Left kidney (tissue), 2 donors: Measurements from ENCODE around the gene BMPR1B. TPM values are rescaled to one million over a fixed set of nuclear protein-coding genes. Genes with fewer than 3 reads are reported as not detected.
A peak's percentile ranks its signal among the peaks of the same experiment; 100 is the strongest.

Source experiments
- DNase-seq: peaks from one replicate; pipeline ENCODE4 v3.0.0-alpha.2; 2013
- polyA plus RNA-seq: library from polyadenylated mRNA; unstranded; fragments of 120-200 nt; gene quantifications from one replicate; pipeline ENCODE4 v1.2.1, GENCODE V29; 2013; ENCODE audit not compliant: insufficient read length

BMPR1B gene
- polyA plus RNA-seq, 1 donor = 22.7 TPM

GRCh38 chr4:95190751-95191436 is 433.1 kb downstream of the BMPR1B start:
- DNase-seq = peak; percentile 18

DNA sequence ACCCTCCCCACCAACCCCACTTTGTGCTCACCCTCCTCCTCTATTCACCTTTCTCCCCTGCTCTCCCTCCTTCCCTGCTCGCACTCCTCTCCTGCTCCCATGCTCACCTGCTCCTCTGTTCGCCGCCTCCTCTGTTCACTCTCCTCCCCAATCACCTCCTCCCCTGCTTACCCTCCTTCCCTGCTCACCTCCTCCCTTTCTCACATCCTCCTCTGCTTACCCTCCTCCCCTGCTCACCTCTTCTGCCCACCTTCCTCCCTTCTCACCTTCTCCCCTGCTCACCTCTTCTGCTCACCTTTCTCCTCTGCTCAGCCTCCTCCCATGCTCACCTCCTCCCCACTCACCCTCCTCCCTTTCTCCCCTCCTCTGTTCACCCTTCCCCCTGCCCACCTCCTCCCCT is 433.8 kb downstream of the BMPR1B start:
- DNase-seq = no peak

DNA sequence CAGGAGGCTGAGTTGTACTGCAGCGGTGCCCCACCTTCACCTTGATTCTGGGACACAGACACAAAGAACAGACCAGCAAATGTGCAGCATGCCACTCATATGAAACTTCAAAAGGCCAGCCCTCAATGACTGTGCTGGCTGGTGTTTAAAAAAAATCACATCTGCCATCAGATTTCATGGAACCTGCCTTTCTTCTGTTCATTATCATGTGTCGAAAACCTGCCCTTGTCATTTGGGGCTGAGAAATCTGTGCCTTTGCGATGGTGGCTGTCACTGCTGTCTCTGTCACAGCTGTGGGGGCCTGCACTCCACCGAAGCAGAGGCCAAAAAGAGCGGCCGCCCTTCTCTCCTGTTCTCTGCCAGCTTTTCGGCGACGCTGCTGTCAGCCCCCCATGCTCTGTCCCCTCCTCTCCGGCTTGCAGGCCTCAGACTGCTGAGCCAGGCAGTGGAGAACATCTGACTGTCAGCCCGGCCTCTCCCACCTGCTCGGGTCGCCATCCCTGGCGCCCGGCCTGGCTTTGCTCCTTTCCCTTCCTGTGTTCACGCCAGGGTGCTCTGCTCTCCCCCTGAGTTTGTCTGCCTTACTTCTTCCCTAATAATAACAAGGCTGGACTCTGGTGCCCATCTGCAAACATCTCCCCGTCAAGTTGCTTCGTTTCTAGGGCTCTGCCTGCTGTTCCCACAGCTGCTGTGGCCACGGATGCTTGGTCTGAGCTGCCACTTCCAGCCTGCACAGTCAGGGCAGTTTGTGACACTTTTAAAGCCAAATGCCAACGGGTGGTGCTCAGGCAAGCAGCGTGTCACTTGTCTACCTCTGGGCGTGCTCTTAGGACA is 435.9 kb downstream of the BMPR1B start:
- DNase-seq = no peak

- no peak for DNase-seq
Measured at GRCh38 chr4:95197353-95197752, 439.6 kb downstream of the BMPR1B start.

- no peak for DNase-seq
Measured at GRCh38 chr4:95198961-95199360, 441.2 kb downstream of the BMPR1B start.

DNA sequence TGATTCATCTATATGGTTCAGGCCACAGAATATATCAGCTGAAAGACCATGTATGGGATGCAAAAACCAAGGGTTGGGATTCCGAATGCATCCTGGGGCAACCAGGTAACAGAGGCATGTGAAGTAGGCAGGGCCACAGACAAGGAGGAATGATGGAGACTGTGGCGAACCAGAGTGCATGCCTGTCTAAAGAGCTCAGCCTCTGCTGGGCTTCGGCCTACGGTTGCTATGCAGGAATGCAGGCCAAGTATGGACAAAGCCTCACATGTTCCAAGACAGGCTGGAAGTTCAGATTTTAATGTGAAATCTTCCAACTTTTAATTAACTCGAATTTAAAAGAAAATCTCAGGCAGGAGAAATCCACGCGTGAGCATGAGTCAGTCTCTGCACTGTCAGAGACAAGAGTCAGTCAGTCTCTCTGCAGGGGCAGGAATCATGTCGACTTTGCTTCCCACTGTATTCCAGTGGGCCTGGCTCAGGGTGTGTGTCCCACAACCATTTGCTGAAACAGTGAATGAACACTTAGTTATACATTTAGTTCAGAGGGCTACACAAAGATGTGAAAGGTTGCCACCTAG is 446.6 kb downstream of the BMPR1B start:
- no peak for DNase-seq

GRCh38 chr4:95204873-95205272 is 447.1 kb downstream of the BMPR1B start:
- no peak for DNase-seq
